ENCODE data around the gene DNAJC5.
"Not testable (repeated sequence)": the region's sequence is repeated elsewhere in the genome, so short reads cannot be mapped to it uniquely, and the experiment has no call there.

DNAJC5 gene

DNA sequence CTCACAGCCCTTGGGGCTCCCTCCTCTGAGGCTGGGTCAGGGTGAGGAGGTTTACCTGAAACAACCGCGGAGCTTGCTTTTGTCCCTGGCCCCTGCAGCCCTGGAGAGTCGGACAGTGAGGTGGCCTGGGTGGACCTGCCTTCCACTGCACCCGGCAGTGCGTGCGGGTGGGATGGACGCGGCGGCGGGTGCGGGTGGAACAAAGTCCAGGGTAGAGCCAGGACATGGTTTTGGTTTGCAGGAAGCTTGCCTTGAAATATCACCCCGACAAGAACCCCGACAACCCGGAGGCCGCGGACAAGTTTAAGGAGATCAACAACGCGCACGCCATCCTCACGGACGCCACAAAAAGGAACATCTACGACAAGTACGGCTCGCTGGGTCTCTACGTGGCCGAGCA, 34.1 kb downstream of the DNAJC5 start:
- DNase-seq: no peak
- TF ChIP-seq POLR2A (IDR thresholded peaks at IDR 0.05; ENCODE audit: low read length) (no peak), GATA1 (IDR thresholded peaks at IDR 0.05; ENCODE audit: low read depth, low read length) (no peak)

GRCh38 chr20:63929473-63929883, 34.6 kb downstream of the DNAJC5 start:
- not testable (repeated sequence) for DNase-seq

DNA sequence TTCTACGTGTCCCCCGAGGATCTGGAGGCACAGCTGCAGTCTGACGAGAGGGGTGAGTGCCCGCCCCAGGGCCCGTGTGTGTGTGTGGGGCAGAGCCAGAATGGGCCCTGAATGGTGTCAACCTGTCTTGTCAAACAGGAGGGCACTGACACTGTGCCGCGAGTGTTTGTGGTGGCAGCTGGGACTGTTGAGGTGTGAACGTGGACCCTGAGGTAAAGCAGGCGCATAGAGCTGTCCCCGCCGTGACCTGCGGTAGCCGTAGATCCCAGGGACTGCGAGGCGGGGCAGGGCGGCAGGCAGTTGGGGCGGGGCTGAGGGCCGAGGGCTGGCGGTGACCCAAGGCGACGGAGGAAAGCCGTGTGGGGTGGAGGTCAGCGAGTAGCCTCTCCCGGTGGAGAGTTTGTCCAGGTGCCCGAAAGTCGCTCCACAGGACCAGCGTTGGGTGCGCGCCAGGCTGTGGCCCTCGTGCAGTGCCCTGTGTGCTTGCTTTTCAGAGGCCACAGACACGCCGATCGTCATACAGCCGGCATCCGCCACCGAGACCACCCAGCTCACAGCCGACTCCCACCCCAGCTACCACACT, 36.1 kb downstream of the DNAJC5 start:
- no peak for DNase-seq
- TF ChIP-seq GATA1 (IDR thresholded peaks at IDR 0.05; ENCODE audit: low read depth, low read length) (no peak), POLR2A (IDR thresholded peaks at IDR 0.05; ENCODE audit: low read length) (no peak)

- no peak for TF ChIP-seq GATA1 (IDR thresholded peaks at IDR 0.05; ENCODE audit: low read depth, low read length)
- no peak for TF ChIP-seq POLR2A (IDR thresholded peaks at IDR 0.05; ENCODE audit: low read length)
- no peak for DNase-seq
These were observed 36.8 kb downstream of the DNAJC5 start for GRCh38 chr20:63931735-63932134.

- peak in 1 of 2 experiments; percentile 30 for DNase-seq
- no peak for TF ChIP-seq POLR2A (IDR thresholded peaks at IDR 0.05; ENCODE audit: low read length)
- TF ChIP-seq GATA1 (IDR thresholded peaks at IDR 0.05; ENCODE audit: low read depth, low read length): no peak
These were observed 37.8 kb downstream of the DNAJC5 start for GRCh38 chr20:63932606-63933160.

DNA sequence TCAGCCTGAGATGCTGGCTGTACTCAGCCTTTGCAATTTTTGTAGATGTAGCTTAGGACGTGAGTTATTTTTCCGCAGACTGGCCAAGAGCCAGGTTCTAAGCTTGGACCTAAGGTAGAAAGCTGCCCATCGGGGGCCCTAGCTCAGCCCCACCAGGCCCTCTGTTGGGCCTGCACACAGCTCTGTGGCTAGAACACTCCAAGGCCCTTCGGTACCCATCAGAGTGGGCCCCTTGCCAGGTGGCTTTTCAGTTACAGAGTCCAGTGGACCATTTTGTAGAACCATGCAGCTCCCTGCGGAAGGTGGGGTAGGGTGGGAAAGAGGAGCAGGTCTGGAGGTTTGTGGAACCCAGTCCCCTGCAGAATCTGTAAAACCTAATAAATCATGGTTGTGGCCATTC, 38.7 kb downstream of the DNAJC5 start:
- DNase-seq: no peak
- TF ChIP-seq GATA1 (IDR thresholded peaks at IDR 0.05; ENCODE audit: low read depth, low read length) (no peak), POLR2A (IDR thresholded peaks at IDR 0.05; ENCODE audit: low read length) (no peak)

- no peak for DNase-seq
These were observed 39.5 kb downstream of the DNAJC5 start for GRCh38 chr20:63934271-63935068.

DNA sequence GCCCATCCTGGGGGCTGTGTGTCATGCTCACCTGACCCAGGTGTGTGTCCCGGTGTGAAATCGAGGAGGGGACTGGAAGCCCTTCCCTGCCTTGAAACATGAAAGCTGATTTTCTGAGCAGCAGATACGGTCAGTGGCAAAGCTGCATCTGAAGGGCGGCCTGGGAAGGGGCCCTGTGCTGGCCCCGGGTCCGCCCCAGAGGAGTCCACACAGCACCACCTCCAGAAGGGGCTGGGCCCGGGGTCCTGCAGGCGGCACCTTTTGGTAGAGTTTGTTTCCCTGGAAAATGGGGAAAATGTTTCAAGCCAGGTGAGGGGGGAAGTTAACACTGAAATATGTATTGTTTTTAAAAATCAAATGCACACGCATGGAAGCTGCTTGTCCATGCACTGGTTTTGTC, 40.5 kb downstream of the DNAJC5 start:
- no peak for TF ChIP-seq GATA1 (IDR thresholded peaks at IDR 0.05; ENCODE audit: low read depth, low read length)
- TF ChIP-seq POLR2A (IDR thresholded peaks at IDR 0.05; ENCODE audit: low read length): no peak
- DNase-seq: no peak

More at GRCh38 chr20:63934271-63935068, 39.5 kb downstream of the DNAJC5 start:
- TF ChIP-seq GATA1 (IDR thresholded peaks at IDR 0.05; ENCODE audit: low read depth, low read length): no peak
- no peak for TF ChIP-seq POLR2A (IDR thresholded peaks at IDR 0.05; ENCODE audit: low read length)

- no peak for DNase-seq
- TF ChIP-seq POLR2A (IDR thresholded peaks at IDR 0.05; ENCODE audit: low read length) (no peak), GATA1 (IDR thresholded peaks at IDR 0.05; ENCODE audit: low read depth, low read length) (no peak)
These were observed 42.7 kb downstream of the DNAJC5 start for GRCh38 chr20:63937596-63937995.

DNA sequence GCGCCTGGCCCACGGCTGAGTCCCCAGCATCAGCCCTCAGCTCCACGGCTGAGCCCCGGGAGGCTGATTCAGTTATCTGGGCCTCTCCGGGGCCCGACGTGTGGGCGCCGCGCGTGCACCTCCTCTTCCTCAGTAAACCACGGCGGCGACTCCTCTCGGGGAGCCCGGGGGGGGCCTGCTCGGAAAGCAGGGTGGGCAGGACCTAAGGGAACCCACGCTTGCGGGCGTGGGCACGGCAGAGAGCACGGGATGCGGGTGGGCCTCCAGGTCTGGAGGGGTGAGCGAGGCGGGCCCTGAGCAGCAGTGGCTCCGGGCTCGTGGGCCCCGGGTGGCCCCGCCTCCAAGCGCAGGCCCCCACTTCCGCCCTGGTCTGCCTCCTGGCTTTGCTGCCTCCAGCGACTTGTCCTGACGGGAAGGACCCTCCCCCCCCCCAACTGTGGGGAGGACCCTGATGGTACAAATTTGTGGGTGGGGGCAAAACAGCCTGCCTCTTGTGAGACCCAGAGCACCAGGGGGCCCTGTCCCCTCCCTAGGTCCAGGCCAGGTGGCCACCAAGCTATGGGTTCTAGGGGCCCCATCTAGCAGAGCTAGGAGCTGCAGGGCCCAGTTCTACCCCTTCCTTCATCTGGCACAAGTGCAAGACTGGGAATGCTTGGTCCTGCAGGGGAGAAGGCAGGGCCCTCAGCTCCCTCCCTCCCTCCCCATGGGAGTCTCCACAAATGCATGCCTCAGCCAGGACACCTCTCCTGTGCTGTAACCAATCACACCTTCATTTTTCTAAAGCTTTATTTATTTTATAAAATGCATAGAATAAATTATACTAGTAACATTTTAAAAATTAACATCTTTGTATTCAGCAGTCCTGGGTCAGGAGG, 44.4 kb downstream of the DNAJC5 start:
- TF ChIP-seq GATA1 (IDR thresholded peaks at IDR 0.05; ENCODE audit: low read depth, low read length) (no peak), POLR2A (IDR thresholded peaks at IDR 0.05; ENCODE audit: low read length) (no peak)
- DNase-seq: no peak

- no peak for DNase-seq
- no peak for TF ChIP-seq GATA1 (IDR thresholded peaks at IDR 0.05; ENCODE audit: low read depth, low read length)
- no peak for TF ChIP-seq POLR2A (IDR thresholded peaks at IDR 0.05; ENCODE audit: low read length)
These were observed 45.1 kb downstream of the DNAJC5 start for GRCh38 chr20:63940071-63940471.

GRCh38 chr20:63940472-63941266, 45.7 kb downstream of the DNAJC5 start:
- no peak for DNase-seq
- TF ChIP-seq POLR2A (IDR thresholded peaks at IDR 0.05; ENCODE audit: low read length) (no peak), GATA1 (IDR thresholded peaks at IDR 0.05; ENCODE audit: low read depth, low read length) (no peak)
